ENCODE measurements around the gene IFNA4. TPM values are rescaled to one million over a fixed set of nuclear protein-coding genes. Genes with fewer than 3 reads are reported as not detected.

IFNA4 gene
- total RNA-seq (ENCODE audit: low replicate concordance), result not detected in 2 replicates

DNA sequence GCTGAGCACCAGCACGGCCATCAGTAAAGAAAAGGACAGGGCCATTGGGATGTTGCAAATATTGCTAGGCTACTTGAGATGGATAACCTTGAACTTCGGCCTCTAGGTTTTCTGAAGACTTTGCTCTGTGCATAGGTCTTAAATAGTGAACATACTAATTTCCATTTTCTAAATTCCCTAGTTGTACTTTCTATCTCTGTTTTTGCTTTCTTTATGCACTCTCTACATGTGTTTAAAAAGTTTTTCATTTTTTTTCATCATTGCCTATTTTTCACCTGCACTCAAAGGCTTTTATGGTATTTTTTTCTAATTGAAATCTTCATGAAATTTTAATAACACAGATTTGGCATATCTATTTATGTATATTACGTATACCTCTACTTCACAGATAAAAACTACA, at the start of gene IFNA4:
Gene IFNA4, minus strand, starts transcription at position 101 of the 400 bp plus-strand sequence. Its CDS starts 56 bp downstream, at position 45.

DNA sequence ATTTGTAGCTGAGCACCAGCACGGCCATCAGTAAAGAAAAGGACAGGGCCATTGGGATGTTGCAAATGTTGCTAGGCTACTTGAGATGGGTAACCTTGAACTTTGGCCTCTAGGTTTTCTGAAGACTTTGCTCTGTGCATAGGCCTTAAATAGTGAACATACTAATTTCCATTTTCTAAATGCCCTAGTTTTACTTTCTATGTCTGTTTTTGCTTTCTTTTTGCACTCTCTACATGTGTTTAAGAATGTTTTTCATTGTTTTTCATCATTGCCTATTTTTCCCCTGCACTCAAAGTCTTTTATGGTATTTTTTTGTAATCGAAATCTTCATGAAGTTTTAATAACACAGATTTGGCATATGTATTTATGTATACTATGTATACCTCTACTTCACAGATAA, 40.7 kb upstream of the IFNA4 start, which contains the start of gene IFNA17:
Gene IFNA17, minus strand, starts transcription at position 101 of the 400 bp plus-strand sequence. Its CDS starts 49 bp downstream, at position 52.

DNA sequence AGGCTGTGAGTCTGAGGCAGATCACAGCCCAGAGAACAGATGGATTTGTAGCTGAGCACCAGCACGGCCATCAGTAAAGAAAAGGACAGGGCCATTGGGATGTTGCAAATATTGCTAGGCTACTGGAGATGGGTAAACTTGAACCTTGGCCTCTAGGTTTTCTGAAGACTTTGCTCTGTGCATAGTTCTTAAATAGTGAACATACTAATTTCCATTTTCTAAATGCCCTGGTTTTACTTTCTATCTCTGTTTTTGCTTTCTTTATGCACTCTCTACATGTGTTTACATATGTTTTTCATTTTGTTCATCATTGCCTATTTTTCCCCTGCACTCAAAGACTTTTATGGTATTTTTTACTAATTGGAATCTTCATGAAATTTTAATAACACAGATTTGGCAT, 29.8 kb upstream of the IFNA4 start, which contains the start of gene IFNA16:
Gene IFNA16, minus strand, starts transcription at position 101 of the 400 bp plus-strand sequence. Its CDS starts 6 bp downstream, at position 95.

DNA sequence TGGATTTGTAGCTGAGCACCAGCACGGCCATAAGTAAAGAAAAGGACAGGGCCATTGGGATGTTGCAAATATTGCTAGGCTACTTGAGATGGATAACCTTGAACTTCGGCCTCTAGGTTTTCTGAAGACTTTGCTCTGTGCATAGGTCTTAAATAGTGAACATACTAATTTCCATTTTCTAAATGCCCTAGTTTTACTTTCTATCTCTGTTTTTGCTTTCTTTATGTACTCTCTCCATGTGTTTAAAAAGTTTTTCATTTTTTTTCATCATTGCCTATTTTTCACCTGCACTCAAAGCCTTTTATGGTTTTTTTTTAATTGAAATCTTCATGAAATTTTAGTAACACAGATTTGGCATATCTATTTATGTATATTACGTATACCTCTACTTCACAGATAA, 19.7 kb upstream of the IFNA4 start, which contains the start of gene IFNA10:
Gene IFNA10, minus strand, starts transcription at position 101 of the 400 bp plus-strand sequence. Its CDS starts 46 bp downstream, at position 55.

DNA sequence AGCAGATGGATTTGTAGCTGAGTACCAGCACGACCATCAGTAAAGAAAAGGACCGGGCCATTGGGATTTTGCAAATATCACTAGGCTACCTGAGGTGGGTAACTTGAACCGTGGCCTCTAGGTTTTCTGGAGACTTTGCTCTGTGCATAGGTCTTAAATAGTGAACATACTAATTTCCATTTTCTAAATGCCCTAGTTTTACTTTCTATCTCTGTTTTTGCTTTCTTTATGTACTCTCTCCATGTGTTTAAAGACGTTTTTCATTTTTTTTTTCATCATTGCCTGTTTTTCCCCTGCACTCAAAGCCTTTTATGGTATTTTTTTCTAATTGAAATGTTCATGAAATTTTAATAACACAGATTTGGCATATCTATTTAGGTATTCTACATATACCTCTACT, 14.7 kb upstream of the IFNA4 start, which contains the start of gene IFNA7:
Gene IFNA7, minus strand, starts transcription at position 101 of the 400 bp plus-strand sequence. Its CDS starts 40 bp downstream, at position 61.

DNA sequence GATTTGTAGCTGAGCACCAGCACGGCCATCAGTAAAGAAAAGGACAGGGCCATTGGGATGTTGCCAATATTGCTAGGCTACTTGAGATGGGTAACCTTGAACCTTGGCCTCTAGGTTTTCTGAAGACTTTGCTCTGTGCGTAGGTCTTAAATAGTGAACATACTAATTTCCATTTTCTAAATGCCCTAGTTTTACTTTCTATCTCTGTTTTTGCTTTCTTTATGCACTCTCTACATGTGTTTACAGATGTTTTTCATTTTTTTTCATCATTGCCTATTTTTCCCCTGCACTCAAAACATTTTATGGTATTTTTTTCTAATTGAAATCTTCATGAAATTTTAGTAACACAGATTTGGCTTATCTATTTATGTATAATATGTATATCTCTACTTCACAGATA, 20.8 kb downstream of the IFNA4 start, which contains the start of gene IFNA21:
Gene IFNA21, minus strand, starts transcription at position 101 of the 400 bp plus-strand sequence. Its CDS starts 48 bp downstream, at position 53.

DNA sequence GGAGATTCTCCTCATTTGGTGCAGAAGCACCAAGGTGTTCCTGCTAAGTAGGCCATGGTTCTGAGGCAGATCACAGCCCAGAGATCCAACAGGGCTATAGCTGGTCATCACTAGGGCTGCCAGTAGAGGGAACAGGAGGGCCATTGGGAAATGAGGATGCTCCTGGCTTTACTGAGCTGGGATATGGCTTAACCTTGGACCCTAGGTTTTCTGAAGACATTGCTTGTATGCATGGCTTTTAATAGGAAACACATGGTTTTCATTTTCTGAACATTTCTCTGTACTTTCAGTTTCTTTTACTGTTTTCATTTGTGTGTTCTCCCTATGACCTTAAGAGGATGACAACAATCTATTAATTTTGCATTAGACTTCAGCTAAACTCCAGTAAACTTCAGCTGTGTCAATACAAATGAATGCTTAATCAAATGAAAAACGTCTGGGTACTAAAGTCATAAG, 45.9 kb downstream of the IFNA4 start, which contains the start of gene IFNW1:
Gene IFNW1, minus strand, starts transcription at position 406 of the 456 bp plus-strand sequence. Its CDS starts 262 bp downstream, at position 144.

Other genes with a start within 250 kb of the IFNA4 start
- 1.4 and 2.6 TPM in 2 replicates for gene HACD4, start 155.9 kb downstream of the IFNA4 start, total RNA-seq (ENCODE audit: low replicate concordance)
- not detected in 2 replicates for gene IFNB1, start 109.6 kb downstream of the IFNA4 start, total RNA-seq (ENCODE audit: low replicate concordance)
- gene IFNW1, start 45.8 kb downstream of the IFNA4 start, total RNA-seq (ENCODE audit: low replicate concordance), result not detected in 2 replicates
- gene IFNA21, start 20.9 kb downstream of the IFNA4 start, total RNA-seq (ENCODE audit: low replicate concordance), result not detected in 2 replicates
- not detected in 2 replicates for gene IFNA7, start 14.6 kb upstream of the IFNA4 start, total RNA-seq (ENCODE audit: low replicate concordance)
- not detected in 2 replicates for gene IFNA10, start 19.6 kb upstream of the IFNA4 start, total RNA-seq (ENCODE audit: low replicate concordance)
- gene IFNA16, start 29.7 kb upstream of the IFNA4 start, total RNA-seq (ENCODE audit: low replicate concordance), result not detected in 2 replicates
- gene IFNA17, start 40.6 kb upstream of the IFNA4 start, total RNA-seq (ENCODE audit: low replicate concordance), result not detected in 2 replicates
- not detected in 2 replicates for gene IFNA14, start 52.4 kb upstream of the IFNA4 start, total RNA-seq (ENCODE audit: low replicate concordance)
- not detected in 2 replicates for gene IFNA5, start 117.7 kb upstream of the IFNA4 start, total RNA-seq (ENCODE audit: low replicate concordance)
- gene KLHL9, start 147.8 kb upstream of the IFNA4 start, total RNA-seq (ENCODE audit: low replicate concordance), result 25.9 and 31.9 TPM in 2 replicates
- gene IFNA6, start 163.3 kb upstream of the IFNA4 start, total RNA-seq (ENCODE audit: low replicate concordance), result not detected in 2 replicates
- not detected in 2 replicates for gene IFNA13, start 180.5 kb upstream of the IFNA4 start, total RNA-seq (ENCODE audit: low replicate concordance)
- not detected in 2 replicates for gene IFNA2, start 197.8 kb upstream of the IFNA4 start, total RNA-seq (ENCODE audit: low replicate concordance)
- gene IFNA8, start 221.5 kb upstream of the IFNA4 start, total RNA-seq (ENCODE audit: low replicate concordance), result not detected in 2 replicates

All from smooth muscle cell of the coronary artery (primary cell).